ENCODE results near the gene ZNF691. TPM values are rescaled to one million over a fixed set of nuclear protein-coding genes. Genes with fewer than 3 reads are reported as not detected.

The ZNF691 gene
- total RNA-seq, 1 experiment from 2014 or later: 4.3 TPM

DNA sequence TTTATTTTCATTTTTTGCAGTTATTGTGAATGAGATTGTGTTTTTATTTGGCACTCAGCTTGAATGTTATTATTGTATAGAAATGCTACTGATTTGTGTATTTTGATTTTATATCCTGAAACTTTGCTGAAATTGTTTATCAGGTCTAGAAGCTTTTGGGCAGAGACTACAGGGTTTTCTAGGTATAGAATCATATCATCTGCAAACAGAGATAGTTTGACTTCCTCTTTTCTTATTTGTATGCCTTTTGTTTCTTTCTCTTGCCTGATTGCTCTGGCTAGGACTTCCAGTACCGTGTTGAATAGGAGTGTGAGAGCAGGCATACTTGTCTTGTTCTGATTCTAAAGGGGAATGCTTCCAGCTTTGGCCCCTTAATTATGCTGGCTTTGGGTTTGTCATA is 27.3 kb downstream of the ZNF691 start:
- peaks cover 5% of the 10 kb centered on the region; the same call in 1 of the 2 replicates for H3K27me3 ChIP-seq (ENCODE audit: low read length)
- H3K9me2 ChIP-seq (replicated peaks; ENCODE audit: low read length): no peaks in the 10 kb centered on the region
- POLR2A ChIA-PET (ENCODE audit: unreplicated experiment): no interaction called here
- intact Hi-C loops (cut with micrococcal nuclease): no loop called here
- BruUV-seq (replicated peaks): no TSS peak
- H3K9ac ChIP-seq (ENCODE audit: low read length): no peak overlapping the region
- DNase-seq (no peak), ATAC-seq (no peak)
- no peaks in the 10 kb centered on the region for H3K36me3 ChIP-seq (ENCODE audit: low read depth, low read length)
- H4K20me1 ChIP-seq (ENCODE audit: low read length): no peaks in the 10 kb centered on the region
- H3K27ac ChIP-seq (ENCODE audit: low read length): no peak overlapping the region
- no peaks in the 10 kb centered on the region for H3K79me2 ChIP-seq (ENCODE audit: low read length)
- no peaks in the 10 kb centered on the region for H3K9me3 ChIP-seq (ENCODE audit: low read length)
- no peaks in the 10 kb centered on the region for H3F3A ChIP-seq (ENCODE audit: low read length, unreplicated experiment)
- no peak overlapping the region for H2AFZ ChIP-seq (ENCODE audit: low read length)
- no peaks in the 10 kb centered on the region for H3K4me1 ChIP-seq (ENCODE audit: insufficient read depth, low read length)
- H3K4me3 ChIP-seq (ENCODE audit: low read length): no peak overlapping the region
- CTCF ChIA-PET: no interaction called here
- no peak overlapping the region for H3K4me2 ChIP-seq (ENCODE audit: low read length)
- TF ChIP-seq, protein P1, sequence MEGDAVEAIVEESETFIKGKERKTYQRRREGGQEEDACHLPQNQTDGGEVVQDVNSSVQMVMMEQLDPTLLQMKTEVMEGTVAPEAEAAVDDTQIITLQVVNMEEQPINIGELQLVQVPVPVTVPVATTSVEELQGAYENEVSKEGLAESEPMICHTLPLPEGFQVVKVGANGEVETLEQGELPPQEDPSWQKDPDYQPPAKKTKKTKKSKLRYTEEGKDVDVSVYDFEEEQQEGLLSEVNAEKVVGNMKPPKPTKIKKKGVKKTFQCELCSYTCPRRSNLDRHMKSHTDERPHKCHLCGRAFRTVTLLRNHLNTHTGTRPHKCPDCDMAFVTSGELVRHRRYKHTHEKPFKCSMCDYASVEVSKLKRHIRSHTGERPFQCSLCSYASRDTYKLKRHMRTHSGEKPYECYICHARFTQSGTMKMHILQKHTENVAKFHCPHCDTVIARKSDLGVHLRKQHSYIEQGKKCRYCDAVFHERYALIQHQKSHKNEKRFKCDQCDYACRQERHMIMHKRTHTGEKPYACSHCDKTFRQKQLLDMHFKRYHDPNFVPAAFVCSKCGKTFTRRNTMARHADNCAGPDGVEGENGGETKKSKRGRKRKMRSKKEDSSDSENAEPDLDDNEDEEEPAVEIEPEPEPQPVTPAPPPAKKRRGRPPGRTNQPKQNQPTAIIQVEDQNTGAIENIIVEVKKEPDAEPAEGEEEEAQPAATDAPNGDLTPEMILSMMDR (conservative IDR thresholded peaks at IDR 0.05; ENCODE audit: low read depth, low read length): no peak
- TF ChIP-seq EZH2phosphoT487 (IDR thresholded peaks at IDR 0.05; ENCODE audit: borderline replicate concordance, low read length): no peak
- no peak for TF ChIP-seq EZH2 (IDR thresholded peaks at IDR 0.05; ENCODE audit: low read length, unreplicated experiment)

- Histone ChIP-seq H3F3A (ENCODE audit: low read length, unreplicated experiment) (no peaks in the 10 kb centered on the region), H3K9me2 (replicated peaks; ENCODE audit: low read length) (no peaks in the 10 kb centered on the region), H3K4me2 (ENCODE audit: low read length) (no peak overlapping the region), H2AFZ (ENCODE audit: low read length) (no peak overlapping the region), H3K79me2 (ENCODE audit: low read length) (no peaks in the 10 kb centered on the region), H3K4me3 (ENCODE audit: low read length) (no peak overlapping the region), H3K27ac (ENCODE audit: low read length) (no peak overlapping the region), H3K9ac (ENCODE audit: low read length) (no peak overlapping the region), H3K9me3 (ENCODE audit: low read length) (no peaks in the 10 kb centered on the region), H3K4me1 (ENCODE audit: insufficient read depth, low read length) (no peaks in the 10 kb centered on the region), H3K36me3 (ENCODE audit: low read depth, low read length) (no peaks in the 10 kb centered on the region), H4K20me1 (ENCODE audit: low read length) (no peaks in the 10 kb centered on the region), H3K27me3 (ENCODE audit: low read length) (peaks cover 5% of the 10 kb centered on the region; the same call in 1 of the 2 replicates)
- CTCF ChIA-PET: no interaction called here
- TF ChIP-seq EZH2phosphoT487 (IDR thresholded peaks at IDR 0.05; ENCODE audit: borderline replicate concordance, low read length) (no peak), EZH2 (IDR thresholded peaks at IDR 0.05; ENCODE audit: low read length, unreplicated experiment) (no peak)
- TF ChIP-seq, protein P1 (conservative IDR thresholded peaks at IDR 0.05; ENCODE audit: low read depth, low read length): no peak
- intact Hi-C loops (cut with micrococcal nuclease): no loop called here
- POLR2A ChIA-PET (ENCODE audit: unreplicated experiment): no interaction called here
- no TSS peak for BruUV-seq (replicated peaks)
- DNase-seq: no peak
- ATAC-seq: no peak
Observed at GRCh38 chr1:42876009-42876408, 29.6 kb downstream of the ZNF691 start.

- Histone ChIP-seq H3K9me3 (ENCODE audit: low read length) (no peaks in the 10 kb centered on the region), H3K79me2 (ENCODE audit: low read length) (no peaks in the 10 kb centered on the region), H3K27ac (ENCODE audit: low read length) (no peak overlapping the region), H3K4me1 (ENCODE audit: insufficient read depth, low read length) (no peaks in the 10 kb centered on the region), H3K9ac (ENCODE audit: low read length) (no peak overlapping the region), H3K9me2 (replicated peaks; ENCODE audit: low read length) (no peaks in the 10 kb centered on the region), H3F3A (ENCODE audit: low read length, unreplicated experiment) (no peaks in the 10 kb centered on the region), H3K4me3 (ENCODE audit: low read length) (no peak overlapping the region), H2AFZ (ENCODE audit: low read length) (no peak overlapping the region), H3K4me2 (ENCODE audit: low read length) (no peak overlapping the region), H3K36me3 (ENCODE audit: low read depth, low read length) (no peaks in the 10 kb centered on the region), H4K20me1 (ENCODE audit: low read length) (no peaks in the 10 kb centered on the region), H3K27me3 (ENCODE audit: low read length) (peaks cover 5% of the 10 kb centered on the region; the same call in 1 of the 2 replicates)
- no peak for ATAC-seq
- intact Hi-C loops (cut with micrococcal nuclease): no loop called here
- CTCF ChIA-PET: no interaction called here
- no peak for DNase-seq
- no TSS peak for BruUV-seq (replicated peaks)
- TF ChIP-seq, protein P1 (conservative IDR thresholded peaks at IDR 0.05; ENCODE audit: low read depth, low read length): no peak
- TF ChIP-seq EZH2phosphoT487 (IDR thresholded peaks at IDR 0.05; ENCODE audit: borderline replicate concordance, low read length) (no peak), EZH2 (IDR thresholded peaks at IDR 0.05; ENCODE audit: low read length, unreplicated experiment) (no peak)
- POLR2A ChIA-PET (ENCODE audit: unreplicated experiment): no interaction called here
Observed at GRCh38 chr1:42877380-42877779, 31.0 kb downstream of the ZNF691 start.
